Measurements from ENCODE around the gene PPP1R3D.
"Not testable (repeated sequence)": the region's sequence is repeated elsewhere in the genome, so short reads cannot be mapped to it uniquely, and the experiment has no call there.

PPP1R3D gene

GRCh38 chr20:59940129-59940955 is at the start of gene PPP1R3D, which contains the start of gene FAM217B:
PPP1R3D (minus strand) TSS chr20:59940305; CDS start chr20:59939931, 374 bp downstream.
FAM217B (plus strand) TSS chr20:59940389; CDS start chr20:59943944, 3,555 bp downstream.
- DNase-seq (ENCODE audit: low read depth) = peak; percentile 84

GRCh38 chr20:59988141-59988540 is 48.0 kb upstream of the PPP1R3D start:
- no peak for DNase-seq (ENCODE audit: low read depth)

GRCh38 chr20:59987135-59987534 is 47.0 kb upstream of the PPP1R3D start:
- DNase-seq (ENCODE audit: low read depth) = no peak

- no peak for DNase-seq (ENCODE audit: low read depth)
Measured at GRCh38 chr20:59985864-59986263, 45.8 kb upstream of the PPP1R3D start.

GRCh38 chr20:59985164-59985563 is 45.1 kb upstream of the PPP1R3D start:
- DNase-seq (ENCODE audit: low read depth) = no peak

GRCh38 chr20:59984541-59984940 is 44.4 kb upstream of the PPP1R3D start:
- DNase-seq (ENCODE audit: low read depth) = no peak

GRCh38 chr20:59983076-59983475 is 43.0 kb upstream of the PPP1R3D start:
- DNase-seq (ENCODE audit: low read depth) = no peak

- no peak for DNase-seq (ENCODE audit: low read depth)
Measured at GRCh38 chr20:59977086-59977485, 37.0 kb upstream of the PPP1R3D start.

GRCh38 chr20:59976156-59976782 is 36.2 kb upstream of the PPP1R3D start:
- DNase-seq (ENCODE audit: low read depth) = no peak

GRCh38 chr20:59972037-59972801 is 32.1 kb upstream of the PPP1R3D start:
- no peak for DNase-seq (ENCODE audit: low read depth)

- no peak for DNase-seq (ENCODE audit: low read depth)
Measured at GRCh38 chr20:59971428-59971827, 31.3 kb upstream of the PPP1R3D start.

- DNase-seq (ENCODE audit: low read depth) = no peak
Measured at GRCh38 chr20:59966428-59966827, 26.3 kb upstream of the PPP1R3D start.

- DNase-seq (ENCODE audit: low read depth) = no peak
Measured at GRCh38 chr20:59962155-59962554, 22.1 kb upstream of the PPP1R3D start.

- DNase-seq (ENCODE audit: low read depth) = no peak
Measured at GRCh38 chr20:59961423-59961822, 21.3 kb upstream of the PPP1R3D start.

- DNase-seq (ENCODE audit: low read depth) = no peak
Measured at GRCh38 chr20:59958626-59959025, 18.5 kb upstream of the PPP1R3D start.

- no peak for DNase-seq (ENCODE audit: low read depth)
Measured at GRCh38 chr20:59958123-59958522, 18.0 kb upstream of the PPP1R3D start, which contains the start of gene CDH26. CDH26 (plus strand) TSS chr20:59958423; CDS start chr20:59958727, 304 bp downstream.

GRCh38 chr20:59957568-59957967 is 17.5 kb upstream of the PPP1R3D start:
- DNase-seq (ENCODE audit: low read depth) = not testable (repeated sequence)

- DNase-seq (ENCODE audit: low read depth) = no peak
Measured at GRCh38 chr20:59955131-59955796, 15.2 kb upstream of the PPP1R3D start.

- no peak for DNase-seq (ENCODE audit: low read depth)
Measured at GRCh38 chr20:59954718-59955117, 14.6 kb upstream of the PPP1R3D start.

GRCh38 chr20:59949911-59950310 is 9.8 kb upstream of the PPP1R3D start:
- DNase-seq (ENCODE audit: low read depth) = no peak

- DNase-seq (ENCODE audit: low read depth) = no peak
Measured at GRCh38 chr20:59948828-59949720, 9.0 kb upstream of the PPP1R3D start.
